Fibroblast of pulmonary artery (primary cell): ENCODE results near the gene PHLDA1.
"Not testable (repeated sequence)": the region's sequence is repeated elsewhere in the genome, so short reads cannot be mapped to it uniquely, and the experiment has no call there.

Experiments
- DNase-seq: peaks from one replicate; pipeline ENCODE4 v3.0.0-alpha.2; 2010; ENCODE audit warnings: low read depth
- H3K4me3 ChIP-seq: replicated peaks from 2 replicates; pipeline ENCODE4 v1.5.1; 2011; ENCODE audit warnings: low read depth, mild to moderate bottlenecking, control low read depth, low read length, moderate library complexity
- TF ChIP-seq, protein P1 (sequence below): IDR thresholded peaks from 2 replicates; pipeline ENCODE4 v1.5.1; 2011; ENCODE audit warnings: mild to moderate bottlenecking, control low read depth, low read length, inconsistent platforms; ENCODE audit errors: missing control alignments

Gene PHLDA1

GRCh38 chr12:75985566-75985965 is 46.0 kb downstream of the PHLDA1 start:
- no peak for DNase-seq
- TF ChIP-seq, protein P1, sequence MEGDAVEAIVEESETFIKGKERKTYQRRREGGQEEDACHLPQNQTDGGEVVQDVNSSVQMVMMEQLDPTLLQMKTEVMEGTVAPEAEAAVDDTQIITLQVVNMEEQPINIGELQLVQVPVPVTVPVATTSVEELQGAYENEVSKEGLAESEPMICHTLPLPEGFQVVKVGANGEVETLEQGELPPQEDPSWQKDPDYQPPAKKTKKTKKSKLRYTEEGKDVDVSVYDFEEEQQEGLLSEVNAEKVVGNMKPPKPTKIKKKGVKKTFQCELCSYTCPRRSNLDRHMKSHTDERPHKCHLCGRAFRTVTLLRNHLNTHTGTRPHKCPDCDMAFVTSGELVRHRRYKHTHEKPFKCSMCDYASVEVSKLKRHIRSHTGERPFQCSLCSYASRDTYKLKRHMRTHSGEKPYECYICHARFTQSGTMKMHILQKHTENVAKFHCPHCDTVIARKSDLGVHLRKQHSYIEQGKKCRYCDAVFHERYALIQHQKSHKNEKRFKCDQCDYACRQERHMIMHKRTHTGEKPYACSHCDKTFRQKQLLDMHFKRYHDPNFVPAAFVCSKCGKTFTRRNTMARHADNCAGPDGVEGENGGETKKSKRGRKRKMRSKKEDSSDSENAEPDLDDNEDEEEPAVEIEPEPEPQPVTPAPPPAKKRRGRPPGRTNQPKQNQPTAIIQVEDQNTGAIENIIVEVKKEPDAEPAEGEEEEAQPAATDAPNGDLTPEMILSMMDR = no peak
- no peak overlapping the region for H3K4me3 ChIP-seq

DNA sequence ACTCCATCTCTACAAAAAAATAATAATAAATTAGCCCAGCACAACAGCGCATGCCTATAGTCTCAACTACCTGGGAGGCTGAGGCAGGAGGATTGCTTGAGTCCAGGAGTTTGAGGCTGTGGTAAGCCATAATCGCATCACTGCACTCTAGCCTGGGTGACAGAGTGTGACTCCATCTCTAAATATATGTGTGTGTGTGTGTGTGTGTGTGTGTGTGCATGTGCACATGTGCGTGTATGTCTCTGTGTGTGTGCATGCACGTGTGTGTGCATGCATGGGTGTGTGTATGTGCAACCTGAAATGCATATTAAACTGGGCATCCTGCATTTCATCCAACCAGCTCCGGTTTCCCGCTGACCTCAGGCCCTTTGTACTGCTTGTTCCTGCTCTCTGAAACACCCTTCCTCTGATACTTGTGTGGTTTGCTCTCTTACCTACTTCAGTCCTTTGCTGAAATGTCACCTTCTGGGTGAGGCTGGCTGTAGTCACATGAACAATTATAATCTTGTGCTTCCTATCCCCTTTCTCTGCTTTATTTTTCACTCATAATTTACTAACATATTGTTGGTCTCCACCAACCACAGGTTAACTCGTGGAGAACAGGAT is 46.9 kb downstream of the PHLDA1 start:
- DNase-seq = no peak
- TF ChIP-seq, protein P1 = no peak
- no peak overlapping the region for H3K4me3 ChIP-seq

DNA sequence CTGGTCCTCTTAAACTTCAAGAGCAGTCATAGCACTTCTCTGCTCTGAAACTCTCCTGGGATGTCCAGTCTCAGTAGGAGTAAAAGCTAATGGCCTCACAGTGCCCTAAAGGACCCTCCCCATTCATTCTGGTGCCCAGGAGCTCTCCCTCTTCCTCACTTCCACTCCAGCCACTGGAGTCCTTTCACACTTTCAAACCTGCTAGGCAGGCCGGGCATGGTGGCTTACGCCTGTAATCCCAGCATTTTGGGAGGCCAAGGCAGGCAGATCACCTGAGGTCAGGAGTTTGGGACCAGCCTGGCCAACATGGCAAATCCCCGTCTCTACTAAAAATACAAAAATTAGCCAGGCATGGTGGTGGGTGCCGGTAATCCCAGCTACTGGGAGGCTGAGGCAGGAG is 47.7 kb downstream of the PHLDA1 start:
- not testable (repeated sequence) for H3K4me3 ChIP-seq, DNase-seq

- TF ChIP-seq, protein P1 = no peak
- no peak for DNase-seq
- H3K4me3 ChIP-seq = no peak overlapping the region
Measured at GRCh38 chr12:75982979-75983660, 48.5 kb downstream of the PHLDA1 start.

- H3K4me3 ChIP-seq = no peak overlapping the region
- DNase-seq = peak; percentile 41
Measured at GRCh38 chr12:75982169-75982564, 49.4 kb downstream of the PHLDA1 start.

DNA sequence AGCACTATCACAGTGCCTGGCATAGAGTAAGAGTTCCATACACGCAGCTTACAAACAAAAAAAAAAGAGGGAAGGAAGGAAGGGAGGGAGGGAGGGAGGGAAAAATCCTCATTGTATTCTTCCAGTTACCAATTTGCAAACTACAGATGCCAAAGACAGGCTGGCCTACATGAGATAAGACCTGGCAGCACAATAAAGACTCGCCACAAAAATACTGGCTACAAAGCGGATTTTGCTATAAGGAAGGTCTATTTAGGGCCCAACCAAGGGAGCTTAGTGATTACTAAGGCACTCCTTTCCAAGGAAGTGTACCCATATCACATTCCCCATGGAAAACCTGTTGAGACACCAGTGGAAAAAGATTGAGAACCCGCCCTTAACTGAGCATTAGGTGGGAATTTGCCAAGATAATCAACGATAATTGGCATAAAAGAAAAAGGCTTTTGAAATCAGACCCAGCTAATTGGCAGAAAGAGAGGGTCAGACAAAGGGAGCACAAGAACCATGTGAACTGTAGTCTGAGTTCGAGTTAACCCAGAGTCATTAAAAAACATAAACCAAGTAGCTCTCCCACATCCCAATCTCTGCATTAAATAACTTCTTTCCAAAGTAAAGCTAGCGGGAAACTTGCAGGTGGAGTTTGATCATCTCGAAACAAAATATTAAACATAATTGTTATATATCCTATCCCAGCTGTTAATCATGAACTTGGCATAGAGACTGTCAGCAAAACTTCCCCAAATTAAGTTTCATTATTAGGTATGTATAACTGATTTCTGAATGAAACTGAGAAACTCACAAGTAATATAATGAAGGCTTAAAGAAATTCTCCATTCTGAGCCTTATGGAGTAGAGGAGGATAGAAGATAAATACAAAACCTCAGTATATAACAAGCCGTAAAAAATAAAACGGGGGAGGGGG is 50.1 kb downstream of the PHLDA1 start:
- TF ChIP-seq, protein P1 = no peak
- no peak overlapping the region for H3K4me3 ChIP-seq
- no peak for DNase-seq

More at GRCh38 chr12:75982169-75982564, 49.4 kb downstream of the PHLDA1 start:
- TF ChIP-seq, protein P1 = no peak

- DNase-seq = peak; percentile 43
- H3K4me3 ChIP-seq = no peak overlapping the region
- TF ChIP-seq, protein P1 = no peak
Measured at GRCh38 chr12:75979181-75979580, 52.4 kb downstream of the PHLDA1 start.
